ENCODE data around the gene PCDHGA3.

PCDHGA3 gene

GRCh38 chr5:141320225-141321169 lies 23.1 kb upstream of the PCDHGA3 start, which contains the start of gene TAF7:
TAF7 (minus strand) TSS chr5:141320784; CDS start chr5:141320044, 740 bp downstream.
- H3K4me2 ChIP-seq (ENCODE audit: low read length), result peak within 1 kb of the TSS; percentile 78
- peak within 1 kb of the TSS; percentile 94 for H3K9ac ChIP-seq (ENCODE audit: low read length)
- peaks cover 35% of the 10 kb centered on the region for H3K36me3 ChIP-seq (replicated peaks; ENCODE audit: low read depth, low read length)
- TF ChIP-seq CTCF (IDR thresholded peaks at IDR 0.05; ENCODE audit: low read depth, low read length), result peak; percentile 67
- no peak for TF ChIP-seq EZH2phosphoT487 (IDR thresholded peaks at IDR 0.05; ENCODE audit: low read depth)
- peaks cover 30% of the 10 kb centered on the region; the same call in 1 of the 2 replicates for H3K9me3 ChIP-seq (ENCODE audit: insufficient read depth, low read length)
- peaks cover 25% of the 10 kb centered on the region for H3K4me1 ChIP-seq (ENCODE audit: low read length)
- no peaks in the 10 kb centered on the region for H3K27me3 ChIP-seq (ENCODE audit: low read depth, low read length)
- peak within 1 kb of the TSS; percentile 85 for H3K27ac ChIP-seq (ENCODE audit: low read length)
- H3K79me2 ChIP-seq (ENCODE audit: low read length), result peaks cover 41% of the 10 kb centered on the region
- peak within 1 kb of the TSS; percentile 93; the same call in 1 of the 2 replicates for H2AFZ ChIP-seq (ENCODE audit: low read depth, low read length)
- peak within 1 kb of the TSS; percentile 97 for H3K4me3 ChIP-seq (ENCODE audit: low read length)
- H4K20me1 ChIP-seq (ENCODE audit: insufficient read depth, low read length), result no peaks in the 10 kb centered on the region

DNA sequence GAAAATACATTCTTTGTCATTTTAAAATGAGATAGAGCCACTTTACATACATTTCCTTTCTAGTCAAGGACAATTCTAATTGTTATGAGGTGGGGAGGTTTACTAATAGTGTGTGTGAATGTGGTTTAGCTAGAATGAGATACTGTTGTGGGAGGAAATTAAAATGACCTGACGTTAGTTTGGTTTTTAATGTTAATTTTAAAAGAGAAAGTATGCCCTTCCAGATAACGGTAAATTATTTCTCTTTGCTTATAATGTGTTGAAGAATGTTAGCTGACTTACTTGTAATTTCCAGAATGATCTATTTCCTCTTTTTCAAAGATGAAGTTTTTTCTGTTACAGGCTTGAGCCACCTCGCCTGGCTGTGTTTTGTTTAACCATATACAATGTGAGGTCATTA lies 21.4 kb upstream of the PCDHGA3 start:
- Histone ChIP-seq H3K4me3 (ENCODE audit: low read length) (peak overlapping the region; percentile 43), H3K9ac (ENCODE audit: low read length) (no peak overlapping the region), H3K4me2 (ENCODE audit: low read length) (peak overlapping the region; percentile 55), H3K4me1 (ENCODE audit: low read length) (peaks cover 27% of the 10 kb centered on the region), H3K27me3 (ENCODE audit: low read depth, low read length) (no peaks in the 10 kb centered on the region), H3K36me3 (replicated peaks; ENCODE audit: low read depth, low read length) (peaks cover 25% of the 10 kb centered on the region), H4K20me1 (ENCODE audit: insufficient read depth, low read length) (no peaks in the 10 kb centered on the region), H3K79me2 (ENCODE audit: low read length) (peaks cover 30% of the 10 kb centered on the region), H2AFZ (ENCODE audit: low read depth, low read length) (no peak overlapping the region), H3K9me3 (ENCODE audit: insufficient read depth, low read length) (peaks cover 26% of the 10 kb centered on the region; the same call in 1 of the 2 replicates), H3K27ac (ENCODE audit: low read length) (peak overlapping the region; percentile 69)
- TF ChIP-seq CTCF (IDR thresholded peaks at IDR 0.05; ENCODE audit: low read depth, low read length), result no peak
- TF ChIP-seq EZH2phosphoT487 (IDR thresholded peaks at IDR 0.05; ENCODE audit: low read depth), result no peak

GRCh38 chr5:141326088-141326854 lies 17.4 kb upstream of the PCDHGA3 start:
- Histone ChIP-seq H2AFZ (ENCODE audit: low read depth, low read length) (peak overlapping the region; percentile 94), H3K27me3 (ENCODE audit: low read depth, low read length) (no peaks in the 10 kb centered on the region), H3K9ac (ENCODE audit: low read length) (peak overlapping the region; percentile 84), H3K36me3 (replicated peaks; ENCODE audit: low read depth, low read length) (no peaks in the 10 kb centered on the region), H3K27ac (ENCODE audit: low read length) (no peak overlapping the region), H3K4me2 (ENCODE audit: low read length) (peak overlapping the region; percentile 90), H3K4me3 (ENCODE audit: low read length) (peak overlapping the region; percentile 90), H3K4me1 (ENCODE audit: low read length) (peaks cover 17% of the 10 kb centered on the region), H3K9me3 (ENCODE audit: insufficient read depth, low read length) (0 out of 2 replicates have a peak, but pooled peaks cover 5% of the 10 kb centered on the region), H3K79me2 (ENCODE audit: low read length) (no peaks in the 10 kb centered on the region), H4K20me1 (ENCODE audit: insufficient read depth, low read length) (no peaks in the 10 kb centered on the region)
- TF ChIP-seq CTCF (IDR thresholded peaks at IDR 0.05; ENCODE audit: low read depth, low read length) (peak; percentile 57), EZH2phosphoT487 (IDR thresholded peaks at IDR 0.05; ENCODE audit: low read depth) (no peak)

Data from OCI-LY3 (cell line).